Large intestine (tissue), 3 donors: ENCODE data around the gene TBC1D14. TPM values are rescaled to one million over a fixed set of nuclear protein-coding genes. Genes with fewer than 3 reads are reported as not detected.
"Not testable (repeated sequence)": the region's sequence is repeated elsewhere in the genome, so short reads cannot be mapped to it uniquely, and the experiment has no call there.

Experiments used
- DNase-seq, 2 donors: peaks; one replicate each; pipeline versions ENCODE4 v3.0.0 to v3.0.0-alpha.2; 2013
- H3K27ac ChIP-seq: one replicate; pipeline ENCODE4 v1.5.1; 2013; ENCODE audit warnings: low read length
- H3K27me3 ChIP-seq: 2 replicates; pipeline ENCODE4 v1.6.1; 2013; ENCODE audit warnings: low read length; ENCODE audit not compliant: control insufficient read depth, insufficient read depth
- H3K36me3 ChIP-seq: 2 replicates; pipeline ENCODE4 v1.6.1; 2013; ENCODE audit warnings: low read length; ENCODE audit not compliant: control insufficient read depth, insufficient read depth
- H3K4me1 ChIP-seq: one replicate; pipeline ENCODE4 v1.6.1; 2013; ENCODE audit warnings: low read length; ENCODE audit not compliant: control insufficient read depth, insufficient read depth
- H3K4me3 ChIP-seq: one replicate; pipeline ENCODE4 v1.5.1; 2013; ENCODE audit warnings: low read length
- H3K9me3 ChIP-seq: one replicate; pipeline ENCODE4 v1.6.1; 2013; ENCODE audit warnings: mild to moderate bottlenecking, low read depth, low read length, moderate library complexity; ENCODE audit not compliant: control insufficient read depth
- WGBS: methylation state at CpG from one replicate; pipeline ENCODE4 v1.1.5; 2013; ENCODE audit warnings: low lambda C conversion rate; ENCODE audit not compliant: insufficient coverage; 5-methylcytosine and 5-hydroxymethylcytosine counted together
- polyA plus RNA-seq: library from polyadenylated mRNA; unstranded; fragments of 120-200 nt; gene quantifications from one replicate; pipeline ENCODE4 v1.2.1, GENCODE V29; 2013

The TBC1D14 gene
- polyA plus RNA-seq, 1 donor, result 48.9 TPM

- WGBS, result no CpG with 5 or more reads among the region's 58 CpGs
- Histone ChIP-seq H3K36me3 (no peaks in the 10 kb centered on the region), H3K4me3 (peak overlapping the region; percentile 71), H3K27ac (peak overlapping the region; percentile 66), H3K9me3 (no peaks in the 10 kb centered on the region), H3K4me1 (peaks cover 34% of the 10 kb centered on the region), H3K27me3 (no peaks in the 10 kb centered on the region)
- DNase-seq, result peak in 1 of 2 donors; percentile 74
Observed at GRCh38 chr4:6909970-6910339, 329 bp downstream of the TBC1D14 start.

- peak; percentile 70 to 75 for DNase-seq
- Histone ChIP-seq H3K27me3 (no peaks in the 10 kb centered on the region), H3K27ac (peak overlapping the region; percentile 66), H3K9me3 (no peaks in the 10 kb centered on the region), H3K4me3 (peak overlapping the region; percentile 71), H3K36me3 (peaks cover 2% of the 10 kb centered on the region), H3K4me1 (peaks cover 39% of the 10 kb centered on the region)
- no CpG with 5 or more reads among the region's 31 CpGs for WGBS
Observed at GRCh38 chr4:6910340-6910959, 824 bp downstream of the TBC1D14 start.

GRCh38 chr4:6910960-6911874 is 1.6 kb downstream of the TBC1D14 start:
- H3K4me3 ChIP-seq, result peak overlapping the region; percentile 71
- peaks cover 46% of the 10 kb centered on the region for H3K4me1 ChIP-seq
- H3K36me3 ChIP-seq, result peaks cover 2% of the 10 kb centered on the region
- DNase-seq, result no peak
- 79% methylated on average over 2 of the region's 15 CpGs for WGBS
- no peaks in the 10 kb centered on the region for H3K27me3 ChIP-seq
- peak overlapping the region; percentile 66 for H3K27ac ChIP-seq
- H3K9me3 ChIP-seq, result no peaks in the 10 kb centered on the region

- H3K4me1 ChIP-seq, result peaks cover 53% of the 10 kb centered on the region
- not testable (repeated sequence) for H3K9me3 ChIP-seq, H3K27ac ChIP-seq, H3K36me3 ChIP-seq, H3K27me3 ChIP-seq, H3K4me3 ChIP-seq, DNase-seq
- WGBS, result 100% methylated on average over 3 of the region's 10 CpGs
Observed at GRCh38 chr4:6911917-6912316, 2.3 kb downstream of the TBC1D14 start.

GRCh38 chr4:6912441-6912840 is 2.8 kb downstream of the TBC1D14 start:
- Histone ChIP-seq H3K27ac (no peak overlapping the region), H3K4me1 (peaks cover 57% of the 10 kb centered on the region), H3K4me3 (no peak overlapping the region), H3K36me3 (peaks cover 2% of the 10 kb centered on the region), H3K27me3 (no peaks in the 10 kb centered on the region), H3K9me3 (no peaks in the 10 kb centered on the region)
- 86% methylated on average over 1 of the region's 4 CpGs for WGBS
- no peak for DNase-seq

GRCh38 chr4:6913350-6913905 is 3.8 kb downstream of the TBC1D14 start:
- Histone ChIP-seq H3K4me1 (peaks cover 57% of the 10 kb centered on the region), H3K4me3 (no peak overlapping the region), H3K27me3 (no peaks in the 10 kb centered on the region), H3K27ac (no peak overlapping the region), H3K36me3 (peaks cover 2% of the 10 kb centered on the region), H3K9me3 (no peaks in the 10 kb centered on the region)
- no peak for DNase-seq
- 60% methylated on average over 1 of the region's 6 CpGs for WGBS

- WGBS, result 100% methylated on average over 2 of the region's 9 CpGs
- Histone ChIP-seq H3K27ac (no peak overlapping the region), H3K27me3 (no peaks in the 10 kb centered on the region), H3K4me3 (no peak overlapping the region), H3K9me3 (no peaks in the 10 kb centered on the region), H3K4me1 (peaks cover 59% of the 10 kb centered on the region), H3K36me3 (peaks cover 2% of the 10 kb centered on the region)
- DNase-seq, result no peak
Observed at GRCh38 chr4:6914448-6914847, 4.8 kb downstream of the TBC1D14 start.

GRCh38 chr4:6915041-6916005 is 5.7 kb downstream of the TBC1D14 start:
- Histone ChIP-seq H3K4me1 (peaks cover 61% of the 10 kb centered on the region), H3K4me3 (no peak overlapping the region), H3K36me3 (peaks cover 2% of the 10 kb centered on the region), H3K27ac (peak overlapping the region; percentile 97), H3K27me3 (no peaks in the 10 kb centered on the region), H3K9me3 (no peaks in the 10 kb centered on the region)
- DNase-seq, result no peak
- no CpG with 5 or more reads among the region's 18 CpGs for WGBS

GRCh38 chr4:6916069-6916586 is 6.5 kb downstream of the TBC1D14 start:
- H3K4me3 ChIP-seq, result no peak overlapping the region
- DNase-seq, result no peak
- no peaks in the 10 kb centered on the region for H3K27me3 ChIP-seq
- peak overlapping the region; percentile 97 for H3K27ac ChIP-seq
- peaks cover 58% of the 10 kb centered on the region for H3K4me1 ChIP-seq
- H3K9me3 ChIP-seq, result no peaks in the 10 kb centered on the region
- WGBS, result no CpG with 5 or more reads among the region's 12 CpGs
- peaks cover 2% of the 10 kb centered on the region for H3K36me3 ChIP-seq
